HG02763 (cell line): ENCODE data around the gene SNAP25.

Experiments used
- ATAC-seq: cut with Tn5 transposase; IDR thresholded peaks from one replicate; pipeline ENCODE4 v1.9.1; 2021; ENCODE audit warnings: mild to moderate bottlenecking, moderate library complexity; ENCODE audit not compliant: unreplicated experiment

SNAP25 gene

DNA sequence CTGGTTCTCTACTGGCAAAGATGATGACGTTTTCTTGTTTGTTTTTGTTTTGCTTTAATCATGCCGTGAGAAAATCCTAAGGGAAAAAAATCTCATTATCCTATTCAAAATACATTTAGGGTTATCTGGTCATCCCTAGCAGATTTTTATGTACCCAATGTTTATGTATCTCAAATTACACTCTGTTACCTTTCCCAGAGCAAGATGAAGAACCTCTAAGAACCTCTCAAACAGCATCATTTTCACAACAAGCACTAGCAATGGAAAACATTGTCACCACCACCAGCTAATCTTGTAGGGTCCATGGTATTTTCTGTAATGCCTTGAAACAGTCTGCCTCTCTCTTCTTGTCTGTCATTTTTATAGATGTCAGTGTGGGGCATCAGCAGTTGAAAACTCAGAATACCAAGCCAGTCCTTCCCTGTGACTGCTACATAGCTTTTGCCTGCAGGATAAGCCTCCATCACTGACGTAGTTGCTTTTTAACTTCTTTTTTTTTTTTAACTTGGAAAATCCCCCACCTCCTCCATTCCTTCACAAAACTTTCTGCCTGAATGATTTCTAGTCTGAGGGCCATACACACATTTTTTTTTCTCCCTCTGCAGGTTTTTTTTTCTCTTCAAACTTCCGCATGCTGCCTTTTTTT is 2.4 kb upstream of the SNAP25 start:
- ATAC-seq = no peak

DNA sequence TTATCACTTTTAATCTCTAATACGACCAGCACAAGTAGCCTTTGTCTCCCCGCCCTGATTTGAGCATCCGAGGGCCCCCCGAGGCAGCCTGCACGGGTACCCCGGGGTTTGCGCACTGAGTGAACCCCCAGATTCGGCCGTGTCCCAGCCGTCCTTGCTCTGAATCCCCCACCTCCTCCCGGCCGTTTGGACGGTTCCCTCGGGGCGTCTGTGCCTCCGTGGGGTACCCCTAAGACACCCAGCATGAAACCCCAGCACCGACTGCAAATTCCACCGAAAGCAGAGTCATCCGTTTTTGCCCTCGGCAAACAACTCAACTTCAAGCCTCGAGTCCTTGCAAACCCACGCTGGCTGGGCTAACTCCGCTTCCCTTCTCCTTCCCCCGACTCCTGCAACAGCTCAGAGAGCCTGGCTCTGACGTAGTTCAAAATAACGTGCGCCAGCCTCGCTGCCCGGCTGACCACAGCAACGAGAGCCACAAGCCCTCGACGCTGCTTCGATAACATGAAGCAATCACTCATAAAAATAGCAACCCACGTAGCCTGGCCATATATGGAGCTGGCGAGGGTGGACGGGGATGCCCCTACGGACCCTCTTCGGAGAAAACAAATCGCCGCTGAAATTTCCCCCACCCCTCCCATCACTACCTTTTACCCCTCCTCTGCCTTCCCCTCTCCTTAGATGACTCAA is 764 bp upstream of the SNAP25 start:
- no peak for ATAC-seq

DNA sequence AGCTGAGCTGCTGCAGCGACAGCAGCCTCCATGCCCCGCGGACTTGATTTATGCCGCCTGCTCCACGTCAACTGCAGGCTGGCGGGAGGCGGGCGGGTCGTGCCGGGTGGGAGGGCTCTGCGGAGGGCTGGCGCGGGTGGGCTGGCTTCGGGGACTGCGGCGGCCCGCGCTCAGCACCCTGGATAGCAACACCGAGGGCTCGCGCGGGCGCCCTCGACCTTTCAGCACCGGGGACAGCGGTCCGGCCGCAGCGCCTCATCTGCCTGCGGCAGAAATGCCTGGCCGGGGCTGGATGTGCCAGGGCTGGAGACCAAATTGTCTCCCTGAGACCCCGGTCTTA is 792 bp downstream of the SNAP25 start:
- ATAC-seq = peak; percentile 82

DNA sequence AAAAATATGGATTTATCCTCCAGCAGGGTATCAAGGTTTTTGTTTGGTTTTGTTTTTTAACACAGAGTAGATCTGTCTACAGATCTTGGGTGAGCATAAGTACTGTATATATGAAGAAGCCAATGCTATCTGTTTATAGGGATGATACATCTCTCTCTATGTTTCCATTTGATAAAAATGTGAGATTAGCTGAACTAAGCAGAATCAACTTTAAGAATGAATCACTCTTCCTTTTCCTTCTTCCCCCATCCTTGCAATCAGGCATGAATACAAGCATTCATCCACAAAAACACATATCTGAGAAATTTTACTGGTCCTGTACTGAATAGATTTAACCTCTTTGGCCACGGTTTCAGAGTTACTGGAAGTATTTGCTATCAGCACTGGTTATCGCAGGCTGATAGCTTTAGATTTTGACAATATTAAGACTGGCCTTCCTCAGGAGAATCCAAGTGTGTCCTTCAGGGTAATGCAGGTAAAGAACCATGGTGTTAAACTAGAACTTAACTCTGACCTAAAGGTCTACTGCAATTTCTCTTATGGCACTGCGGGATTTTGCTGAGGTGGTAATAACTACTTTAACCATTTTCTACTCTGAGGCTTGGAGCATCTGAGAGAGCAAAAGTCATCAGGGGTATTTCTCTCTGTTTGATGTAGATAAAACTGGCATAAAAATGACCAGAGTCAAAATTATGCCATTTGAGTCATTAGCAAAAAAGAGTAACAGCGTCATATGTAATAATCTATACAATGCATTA is 1.5 kb downstream of the SNAP25 start:
- no peak for ATAC-seq

DNA sequence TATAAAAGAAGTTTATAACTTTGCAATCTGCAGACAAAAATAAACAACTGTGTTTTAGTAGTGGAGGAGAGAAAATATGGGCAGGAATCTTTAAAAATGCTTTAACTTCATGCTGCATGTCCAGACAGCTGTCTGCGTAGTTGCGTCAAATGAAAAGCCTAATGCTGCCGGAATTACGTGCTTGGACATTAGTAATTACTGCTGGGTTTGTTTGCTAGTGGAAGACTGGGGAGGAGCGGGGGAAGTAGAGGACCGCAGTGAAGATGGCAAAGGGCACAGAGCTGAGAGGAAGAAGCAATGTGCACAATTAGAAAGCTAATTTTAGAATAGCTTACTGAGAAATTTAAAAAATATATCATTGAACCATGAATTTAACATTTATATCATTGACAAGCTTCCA is 2.4 kb downstream of the SNAP25 start:
- no peak for ATAC-seq

DNA sequence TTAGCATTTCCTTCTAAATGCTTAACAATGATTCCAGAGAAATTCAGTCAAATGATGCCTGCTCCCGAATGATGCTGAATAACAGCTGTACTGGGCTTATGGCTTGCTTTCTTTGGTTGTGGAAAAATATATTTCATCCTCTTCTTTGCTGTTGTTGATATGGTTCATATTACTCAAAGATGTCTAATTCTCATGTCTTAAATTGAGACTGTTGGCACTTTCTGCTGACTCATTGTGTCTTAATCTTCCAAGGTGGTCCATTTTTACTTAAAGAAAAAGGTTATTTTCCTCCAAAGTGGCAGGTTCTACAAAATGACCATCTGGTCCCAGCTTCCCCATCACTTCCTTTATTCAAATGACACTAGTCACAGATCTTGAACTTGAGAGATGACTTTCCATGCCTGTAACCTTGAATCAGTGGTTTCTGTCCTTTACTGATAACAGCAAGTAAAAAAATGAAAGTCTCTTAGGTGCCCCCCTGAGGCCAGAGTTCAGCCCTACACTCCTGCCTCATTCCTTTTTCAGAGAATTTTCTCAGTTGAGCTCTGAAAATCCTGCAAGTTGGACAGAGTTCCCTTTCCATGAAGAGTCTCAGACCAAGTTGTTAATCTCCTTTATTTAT is 6.9 kb downstream of the SNAP25 start:
- ATAC-seq = no peak

DNA sequence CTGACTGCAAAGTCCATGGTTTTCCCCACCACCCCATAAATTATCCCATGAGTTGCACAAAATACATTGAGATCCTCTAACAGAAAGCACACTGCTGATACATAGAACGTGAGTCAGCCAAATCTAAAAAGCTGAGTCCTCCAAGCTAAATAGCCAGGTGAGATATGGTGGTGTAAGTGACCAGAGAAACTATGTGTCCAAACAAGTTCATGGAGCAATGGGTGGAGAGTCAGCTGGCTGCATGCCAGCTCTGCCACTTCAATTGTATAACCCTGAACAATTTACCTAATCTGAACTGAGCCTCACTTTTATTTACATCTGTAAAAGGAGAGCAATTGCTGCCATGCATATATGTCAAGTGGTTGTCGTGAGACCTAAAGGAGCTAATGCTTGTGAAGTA is 9.7 kb downstream of the SNAP25 start:
- ATAC-seq = no peak

DNA sequence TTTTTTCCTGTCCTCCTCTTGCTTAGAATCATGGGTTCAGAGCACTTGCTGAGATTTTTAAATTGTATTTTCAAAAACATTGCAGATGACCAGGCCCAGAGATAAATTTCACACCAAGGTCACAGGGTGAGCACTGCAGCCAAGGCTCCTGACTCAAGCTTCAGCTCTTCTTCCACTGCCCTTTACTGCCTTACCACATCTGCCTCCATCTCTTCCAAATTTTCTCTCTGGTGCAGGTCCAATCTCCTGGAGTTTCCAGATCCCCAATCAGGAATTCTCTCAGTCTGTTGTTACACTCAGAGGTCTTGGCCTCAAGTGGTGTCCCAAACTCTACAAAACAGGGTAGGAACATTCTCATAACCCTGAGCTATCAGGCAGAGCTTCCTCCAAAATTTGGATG is 12.7 kb downstream of the SNAP25 start:
- ATAC-seq = no peak

DNA sequence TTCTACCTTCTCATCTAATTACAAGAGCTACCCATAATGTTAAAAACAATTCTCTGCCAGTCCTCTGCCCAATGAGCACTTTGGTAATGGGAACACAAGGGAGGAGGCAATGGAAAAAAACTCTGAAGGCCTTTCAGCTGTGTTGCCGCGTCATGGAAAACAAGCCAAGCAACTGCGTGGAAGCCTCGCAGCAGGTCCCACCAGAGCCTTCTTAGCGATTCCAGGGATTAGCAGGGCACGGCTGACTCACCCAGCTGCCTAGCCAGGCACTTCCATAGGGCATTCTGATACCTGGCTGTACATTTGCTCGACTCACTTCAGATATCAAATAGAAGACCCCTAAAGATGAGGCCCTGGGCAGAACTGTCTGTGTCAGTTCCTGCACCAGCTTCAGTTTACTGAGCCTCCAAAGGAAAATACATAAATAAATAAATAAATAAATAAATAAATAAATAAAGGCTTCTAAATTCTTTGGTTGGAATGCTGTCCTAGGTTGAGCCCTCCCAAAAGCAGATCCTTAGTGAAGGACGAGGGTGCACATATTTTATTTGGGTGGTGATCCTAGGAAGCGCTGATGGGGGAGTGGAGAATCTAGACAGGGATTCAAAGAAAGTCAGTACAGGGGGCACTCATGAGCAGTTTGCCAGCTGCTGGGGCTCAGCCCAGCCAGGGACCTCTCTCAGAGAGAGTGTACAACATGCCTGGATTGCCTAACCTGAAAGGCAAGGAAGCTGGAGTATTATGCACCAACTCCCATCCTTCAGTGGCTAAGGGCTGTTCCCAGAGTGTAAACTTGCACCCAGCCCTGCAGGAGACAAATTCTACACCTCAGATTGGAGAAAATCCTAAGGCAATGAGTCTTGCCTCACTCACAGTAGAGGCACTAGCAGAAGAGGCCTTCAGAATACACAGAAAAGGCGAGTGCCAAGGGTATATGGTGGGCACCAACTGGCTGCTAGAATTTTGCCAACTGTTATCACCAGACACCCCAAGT is 18.2 kb downstream of the SNAP25 start:
- no peak for ATAC-seq

DNA sequence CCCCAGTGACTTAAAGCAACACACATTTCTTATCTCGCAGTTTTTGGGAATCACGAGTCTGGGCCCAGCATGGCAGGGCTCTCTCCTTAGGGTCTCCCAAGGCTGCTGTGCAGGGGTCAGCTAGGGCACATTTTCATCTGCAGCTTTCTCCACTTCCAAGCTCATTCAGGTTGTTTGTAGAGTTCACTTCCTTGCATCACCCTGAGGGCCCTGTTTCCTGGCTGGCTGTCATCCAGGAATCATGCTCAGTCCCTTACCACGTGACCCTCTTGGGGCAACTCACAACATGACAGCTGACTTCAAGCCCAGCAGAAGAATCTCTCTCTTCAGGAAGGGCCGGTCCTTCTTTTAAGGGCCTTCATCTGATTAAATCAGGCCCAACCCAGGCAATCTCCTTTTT is 21.3 kb downstream of the SNAP25 start:
- ATAC-seq = no peak

DNA sequence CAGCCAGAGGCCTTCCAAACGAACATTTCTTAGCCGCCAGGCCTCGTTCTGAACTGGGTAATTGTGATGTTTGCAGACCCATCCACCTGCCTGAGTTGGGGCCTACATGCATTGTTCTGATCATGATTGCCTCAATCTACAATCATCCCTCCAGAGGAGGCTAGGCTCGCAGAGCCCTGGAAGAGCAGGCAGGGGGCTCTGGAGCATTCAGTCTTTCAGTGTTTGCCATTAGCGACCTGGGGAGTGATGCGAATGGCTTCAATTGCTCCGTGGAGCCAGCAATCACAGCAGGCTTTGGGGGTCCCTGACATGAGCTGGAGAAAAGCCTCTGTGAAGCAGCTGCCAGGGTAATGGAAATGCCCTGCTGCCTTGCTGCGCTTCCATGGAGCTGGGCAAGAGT is 22.0 kb downstream of the SNAP25 start:
- no peak for ATAC-seq

DNA sequence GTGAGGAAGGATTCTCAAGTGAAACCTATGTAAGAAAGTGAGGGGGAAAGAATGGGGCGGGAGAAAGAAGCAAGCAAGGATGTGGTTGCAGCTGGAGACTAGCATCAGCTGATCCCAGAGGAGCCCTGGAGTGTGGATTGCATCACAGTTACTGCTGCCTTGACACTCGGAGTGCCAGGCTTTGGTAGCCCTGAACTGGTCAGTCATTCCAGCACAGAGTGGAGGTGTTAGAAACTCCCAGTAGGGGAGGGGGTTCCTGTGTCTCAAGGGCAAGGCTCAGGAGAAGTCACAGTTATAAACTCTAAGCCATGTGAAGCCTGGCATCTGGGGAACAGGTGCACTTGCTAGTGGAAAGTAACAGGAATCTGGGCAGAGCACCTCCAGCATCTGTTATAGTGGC is 23.5 kb downstream of the SNAP25 start:
- ATAC-seq = no peak

DNA sequence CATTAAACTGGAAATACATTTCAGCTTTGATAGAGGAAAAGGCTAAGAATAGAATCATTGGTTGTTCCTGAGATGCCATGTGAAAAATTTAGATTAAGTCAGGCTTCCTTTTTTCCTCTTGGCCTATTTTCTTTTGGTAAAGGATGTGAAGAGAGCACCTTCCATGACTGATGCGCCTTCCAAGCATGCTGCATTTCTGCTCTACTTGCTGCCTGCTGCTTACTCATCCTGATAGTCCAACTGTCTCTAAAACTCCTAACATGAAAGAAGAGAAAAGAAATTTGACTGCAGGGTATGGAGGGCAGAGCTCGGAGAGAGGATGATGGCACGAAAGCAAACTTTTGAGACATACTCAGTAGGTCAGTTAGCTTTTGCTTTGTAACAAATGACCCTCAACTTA is 28.8 kb downstream of the SNAP25 start:
- ATAC-seq = no peak

DNA sequence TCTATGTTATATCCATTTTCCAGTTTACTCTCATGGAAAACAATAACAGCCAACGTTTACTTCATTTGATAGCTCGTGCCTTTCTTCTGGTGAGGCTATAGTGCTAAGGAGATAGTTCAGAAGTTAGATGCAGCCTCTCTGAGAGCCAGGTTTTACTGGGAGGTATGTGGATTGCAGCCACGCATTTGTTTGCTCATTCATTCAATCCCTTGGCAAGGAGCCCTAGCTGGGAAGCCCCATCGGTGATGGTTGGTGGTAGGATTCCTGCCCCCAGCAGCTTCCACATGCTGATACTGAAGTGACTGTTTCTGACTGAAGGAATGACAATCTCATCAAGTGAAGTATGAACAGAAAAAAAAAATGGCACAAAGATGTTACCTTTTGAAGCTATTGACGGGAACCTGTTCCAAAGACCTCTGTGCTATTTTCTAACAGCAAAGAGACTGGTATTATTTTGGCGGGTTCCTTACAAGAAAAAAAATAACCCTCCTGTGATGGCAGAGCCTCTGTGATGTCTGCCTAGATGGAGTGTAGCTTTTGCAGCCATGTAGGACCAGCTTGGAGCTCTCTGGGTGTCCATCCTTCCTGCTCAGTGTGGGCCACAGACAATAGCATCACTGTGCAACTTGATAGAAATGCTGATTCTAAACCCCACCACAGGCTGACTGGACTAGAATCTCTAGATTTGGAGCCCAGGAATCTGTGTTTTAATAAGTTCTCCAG is 30.6 kb downstream of the SNAP25 start:
- no peak for ATAC-seq

DNA sequence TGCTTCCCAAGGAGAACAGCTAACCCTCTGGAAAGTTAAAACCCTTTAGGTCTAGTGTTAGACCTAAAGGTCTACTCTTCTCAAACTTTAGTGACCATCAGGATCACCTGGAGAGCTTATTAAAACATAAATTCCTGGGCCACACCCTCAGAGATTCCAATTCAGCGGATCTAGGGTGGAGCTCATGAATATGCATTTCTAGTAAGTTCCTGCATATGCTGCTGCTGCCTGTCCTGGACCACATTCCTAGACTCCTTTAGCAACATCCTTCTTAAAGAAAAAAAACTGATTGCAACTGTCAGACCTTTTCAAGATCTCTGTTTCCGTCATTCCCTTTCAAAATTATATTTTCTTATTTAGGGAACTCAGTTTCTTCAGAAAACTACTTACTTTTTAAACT is 31.2 kb downstream of the SNAP25 start:
- no peak for ATAC-seq

DNA sequence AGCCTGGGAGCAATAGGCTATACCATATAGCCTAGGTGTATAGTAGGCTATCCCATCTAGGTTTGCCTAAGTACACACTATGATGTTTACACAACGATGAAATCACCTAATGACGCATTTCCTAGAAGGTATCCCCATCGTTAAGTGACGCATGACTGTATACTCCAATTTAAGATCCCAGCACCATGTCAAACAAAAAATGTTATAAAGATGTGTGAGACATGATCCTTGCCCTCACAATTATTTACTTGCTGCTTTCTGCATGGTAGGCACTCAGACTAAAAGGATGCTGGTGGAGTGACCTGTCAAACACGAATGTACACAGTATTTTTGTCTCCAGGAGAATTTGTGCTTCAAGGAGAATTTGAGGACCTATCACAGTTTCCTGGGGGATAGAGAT is 32.3 kb downstream of the SNAP25 start:
- no peak for ATAC-seq

DNA sequence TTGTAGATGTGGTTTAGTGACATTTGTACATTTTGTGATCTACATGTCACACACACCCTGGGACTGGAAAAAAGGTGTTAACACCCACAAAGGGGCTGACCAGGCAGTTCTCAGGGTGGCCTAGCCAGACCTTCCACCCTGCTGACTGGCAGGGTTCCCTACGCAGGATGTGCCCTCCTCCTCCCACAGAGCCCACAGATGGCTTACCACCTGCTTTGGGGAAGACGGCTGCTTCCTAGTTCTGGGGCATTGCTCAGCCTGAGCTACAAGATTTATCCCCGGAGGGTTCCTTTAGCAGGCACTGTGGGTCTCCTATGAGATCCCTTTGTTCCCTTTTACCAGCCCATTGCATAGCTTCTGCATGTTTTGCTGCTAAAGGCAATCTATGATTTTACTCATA is 35.1 kb downstream of the SNAP25 start:
- ATAC-seq = no peak

DNA sequence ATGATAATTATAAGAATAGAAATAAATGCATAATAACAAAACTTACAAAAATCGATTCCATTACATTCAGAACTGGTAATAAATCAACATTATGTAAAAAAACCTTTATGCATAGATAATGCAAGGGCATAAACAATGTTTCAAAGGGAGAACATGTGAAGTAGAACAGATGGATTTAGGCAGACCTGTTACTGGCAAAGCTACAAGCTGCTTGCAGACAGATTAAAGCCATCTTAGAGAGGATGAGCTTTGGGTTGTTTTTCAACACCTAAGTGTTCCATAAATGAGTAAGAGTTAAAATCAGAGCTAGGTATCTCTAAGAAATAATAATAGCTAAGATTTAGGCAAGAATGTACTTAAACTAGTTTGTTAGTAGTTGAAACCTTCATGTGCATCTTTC is 37.2 kb downstream of the SNAP25 start:
- ATAC-seq = no peak

DNA sequence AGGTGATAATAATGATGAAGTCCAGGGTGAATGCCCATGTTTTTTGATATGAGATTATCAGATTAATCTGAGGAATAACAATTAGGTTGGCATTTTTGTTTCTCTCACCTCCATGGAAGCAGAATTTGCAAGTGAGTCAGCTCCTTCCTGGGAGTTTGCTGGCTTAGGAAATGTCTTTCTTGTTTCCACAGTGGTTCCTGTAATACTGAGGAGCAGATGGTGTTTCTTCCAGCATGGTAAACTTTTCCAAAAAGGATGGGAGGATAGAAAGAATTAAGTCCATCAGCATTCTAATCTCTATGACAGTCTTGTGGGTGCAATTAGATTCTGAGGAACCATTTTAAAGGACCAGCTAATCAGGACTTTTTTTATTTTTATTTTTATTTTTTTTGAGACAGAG is 40.5 kb downstream of the SNAP25 start:
- no peak for ATAC-seq

DNA sequence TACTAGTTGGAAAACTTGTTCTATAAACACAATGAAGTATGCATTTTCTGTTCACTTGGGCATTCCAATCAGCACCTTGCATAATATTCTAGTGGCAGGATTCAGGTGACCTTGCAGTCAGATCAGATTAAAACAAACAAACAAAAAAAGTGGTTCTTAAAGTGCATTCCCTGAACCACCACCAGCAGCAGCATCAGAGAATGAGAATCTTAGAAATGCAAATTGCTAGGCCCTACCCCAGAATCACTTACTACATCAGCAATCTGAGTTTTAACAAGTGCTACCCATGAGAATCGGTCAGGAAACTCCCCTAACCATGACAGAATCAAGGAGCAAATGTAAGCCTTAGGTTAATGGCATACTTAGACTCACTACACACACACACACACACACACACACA is 41.7 kb downstream of the SNAP25 start:
- ATAC-seq = no peak
